Fibroblast of the aortic adventitia (primary cell): ENCODE data around the gene YKT6. TPM values are rescaled to one million over a fixed set of nuclear protein-coding genes. Genes with fewer than 3 reads are reported as not detected.

Source experiments
- DNase-seq: peaks from one replicate; pipeline ENCODE4 v3.0.0-alpha.2; 2010; ENCODE audit warnings: low read depth
- H3K4me3 ChIP-seq: 2 replicates; pipeline ENCODE4 v1.5.1; 2011; ENCODE audit warnings: low read depth, mild to moderate bottlenecking, control low read depth, low read length, moderate library complexity
- total RNA-seq: library from RNA; depleted of rRNA; stranded (reverse); fragments of >200 nt; gene quantifications from 2 replicates; pipeline ENCODE4 v1.2.3, GENCODE V29; 2012; ENCODE audit warnings: low replicate concordance
- TF ChIP-seq, protein P1 (sequence below): IDR thresholded peaks from 2 replicates; pipeline ENCODE4 v1.5.1; 2011; ENCODE audit warnings: mild to moderate bottlenecking, low read length, control low read depth, inconsistent platforms; ENCODE audit not compliant: insufficient read depth

Gene YKT6
- total RNA-seq, 1 donor = 99.4 TPM

DNA sequence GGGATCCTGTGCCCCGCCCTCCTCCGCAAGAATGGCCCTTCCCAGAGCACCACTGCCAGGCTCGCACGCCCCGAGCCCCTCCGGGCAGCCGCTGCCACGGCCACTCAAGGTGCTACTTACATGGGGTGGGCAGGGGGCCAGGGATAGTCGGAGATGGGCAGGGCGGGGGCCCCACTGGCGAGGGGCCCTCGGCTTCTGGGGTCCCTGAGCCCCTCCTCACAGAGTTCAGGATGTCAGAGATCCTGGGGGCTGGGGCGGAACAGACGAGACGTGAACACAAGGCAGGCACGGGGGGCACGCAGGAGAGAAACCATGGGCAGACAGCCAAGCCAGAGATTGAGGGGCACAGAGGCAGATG lies 25.6 kb downstream of the YKT6 start:
- TF ChIP-seq, protein P1, sequence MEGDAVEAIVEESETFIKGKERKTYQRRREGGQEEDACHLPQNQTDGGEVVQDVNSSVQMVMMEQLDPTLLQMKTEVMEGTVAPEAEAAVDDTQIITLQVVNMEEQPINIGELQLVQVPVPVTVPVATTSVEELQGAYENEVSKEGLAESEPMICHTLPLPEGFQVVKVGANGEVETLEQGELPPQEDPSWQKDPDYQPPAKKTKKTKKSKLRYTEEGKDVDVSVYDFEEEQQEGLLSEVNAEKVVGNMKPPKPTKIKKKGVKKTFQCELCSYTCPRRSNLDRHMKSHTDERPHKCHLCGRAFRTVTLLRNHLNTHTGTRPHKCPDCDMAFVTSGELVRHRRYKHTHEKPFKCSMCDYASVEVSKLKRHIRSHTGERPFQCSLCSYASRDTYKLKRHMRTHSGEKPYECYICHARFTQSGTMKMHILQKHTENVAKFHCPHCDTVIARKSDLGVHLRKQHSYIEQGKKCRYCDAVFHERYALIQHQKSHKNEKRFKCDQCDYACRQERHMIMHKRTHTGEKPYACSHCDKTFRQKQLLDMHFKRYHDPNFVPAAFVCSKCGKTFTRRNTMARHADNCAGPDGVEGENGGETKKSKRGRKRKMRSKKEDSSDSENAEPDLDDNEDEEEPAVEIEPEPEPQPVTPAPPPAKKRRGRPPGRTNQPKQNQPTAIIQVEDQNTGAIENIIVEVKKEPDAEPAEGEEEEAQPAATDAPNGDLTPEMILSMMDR = no peak
- no peak for DNase-seq
- H3K4me3 ChIP-seq = no peak overlapping the region

DNA sequence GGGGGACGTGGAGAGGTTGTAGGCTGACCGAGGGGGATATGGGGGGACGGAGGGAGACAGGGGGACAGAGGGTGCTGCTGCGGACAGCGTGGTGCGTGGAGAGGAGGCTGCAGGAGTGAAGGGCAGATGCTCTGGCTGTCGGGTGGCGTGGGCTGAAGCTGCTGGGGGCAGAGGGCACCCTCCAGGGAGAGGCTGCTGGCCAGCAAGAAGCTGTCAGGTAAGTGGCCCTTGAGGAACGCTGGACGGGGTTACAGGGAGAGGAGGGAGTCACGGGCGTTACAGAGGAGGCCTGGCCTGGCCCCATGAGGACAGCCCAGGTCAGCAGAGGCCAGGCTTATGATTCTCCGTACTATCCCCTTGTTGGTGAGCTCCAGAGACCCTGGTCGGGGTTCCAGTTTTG lies 27.1 kb downstream of the YKT6 start:
- TF ChIP-seq, protein P1 = no peak
- no peak for DNase-seq
- H3K4me3 ChIP-seq = no peak overlapping the region

DNA sequence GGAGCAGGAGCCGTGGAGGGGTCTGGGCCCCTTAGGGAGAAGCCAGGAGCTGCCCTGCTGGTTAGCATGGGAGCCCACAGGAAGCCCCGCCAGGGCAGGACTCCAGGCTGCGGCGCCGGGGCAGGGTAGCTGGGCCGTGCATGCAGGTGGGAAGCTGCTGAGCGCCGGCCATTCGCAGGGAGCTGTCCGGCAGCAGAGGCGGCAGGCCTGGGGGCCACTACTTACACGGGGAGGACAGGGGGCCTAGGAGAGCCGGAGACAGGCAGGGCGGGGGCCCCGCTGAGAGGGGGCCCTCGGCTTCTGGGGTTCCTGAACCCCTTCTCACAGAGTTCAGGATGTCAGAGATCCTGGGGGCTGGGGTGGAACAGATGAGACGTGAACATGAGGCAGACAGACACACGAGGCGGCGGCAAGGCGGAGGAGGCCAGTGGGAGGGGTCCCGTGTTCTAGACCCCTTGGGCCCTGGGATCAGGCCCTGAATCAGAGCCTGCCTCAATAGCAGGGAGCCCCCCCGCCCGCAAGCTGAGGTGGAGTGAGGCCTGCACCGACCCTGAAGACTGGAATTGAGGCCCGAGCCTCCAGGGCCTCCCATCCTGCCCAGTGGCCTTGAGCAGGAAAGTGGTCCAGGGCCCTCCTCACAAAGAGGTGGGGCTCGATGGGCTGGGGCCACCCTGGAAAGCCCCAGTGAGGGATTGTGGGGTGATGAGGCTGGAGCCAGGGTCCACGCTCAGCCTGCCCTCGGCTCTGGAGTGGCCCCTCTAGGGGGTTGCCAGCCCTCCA lies 28.0 kb downstream of the YKT6 start:
- TF ChIP-seq, protein P1 = no peak
- no peak for DNase-seq
- H3K4me3 ChIP-seq = no peak overlapping the region

DNA sequence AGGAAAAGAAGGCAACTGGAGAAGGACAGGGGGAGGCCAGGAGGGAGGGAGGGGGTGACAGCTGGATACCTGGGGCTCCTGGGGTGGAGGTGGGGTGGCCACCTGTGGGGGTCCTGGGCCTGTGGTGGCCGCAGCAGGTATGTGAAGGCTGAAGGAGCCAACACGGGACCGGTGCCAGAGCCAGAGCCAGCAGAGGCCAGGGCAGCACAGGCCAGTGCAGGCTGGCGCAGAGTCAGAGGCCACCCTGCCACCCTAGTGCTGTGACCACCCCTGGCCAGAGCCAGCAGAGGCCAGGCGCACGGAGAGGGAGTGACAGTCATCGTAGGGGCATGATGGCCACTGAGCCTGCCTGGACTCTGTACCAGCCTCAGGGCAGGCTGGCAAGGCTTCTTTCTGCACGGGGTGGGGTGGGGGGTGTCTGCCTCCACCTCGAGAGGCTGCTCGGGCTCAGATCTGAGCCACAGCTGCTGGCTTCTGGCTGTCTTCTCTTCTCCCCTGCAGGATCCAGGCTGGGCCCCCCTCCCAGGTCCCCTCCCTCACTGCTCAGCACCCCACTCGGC lies 28.8 kb downstream of the YKT6 start:
- TF ChIP-seq, protein P1 = no peak
- no peak for DNase-seq

DNA sequence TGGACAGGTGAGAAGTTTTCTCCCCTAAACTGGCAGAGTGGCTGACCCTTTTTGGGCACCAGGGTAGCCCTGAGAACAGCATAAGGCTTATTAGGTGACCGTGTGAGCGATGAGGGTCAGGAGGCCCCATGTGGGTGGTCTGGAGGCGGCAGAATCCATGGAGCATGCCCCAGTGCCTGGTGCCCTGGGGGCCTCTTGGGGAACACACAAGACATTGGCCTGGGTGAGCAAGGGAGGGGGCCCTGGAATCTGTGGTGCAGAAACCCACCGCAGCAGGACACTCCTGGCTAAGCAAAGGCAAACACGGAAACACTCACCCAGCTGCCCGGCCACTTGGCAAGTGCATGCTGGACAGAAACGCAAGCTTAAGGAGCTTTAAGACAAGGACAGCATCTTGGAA lies 29.5 kb downstream of the YKT6 start:
- no peak overlapping the region for H3K4me3 ChIP-seq
- no peak for DNase-seq
- TF ChIP-seq, protein P1 = no peak

More for the DNA sequence above, 28.8 kb downstream of the YKT6 start:
- no peak overlapping the region for H3K4me3 ChIP-seq

DNA sequence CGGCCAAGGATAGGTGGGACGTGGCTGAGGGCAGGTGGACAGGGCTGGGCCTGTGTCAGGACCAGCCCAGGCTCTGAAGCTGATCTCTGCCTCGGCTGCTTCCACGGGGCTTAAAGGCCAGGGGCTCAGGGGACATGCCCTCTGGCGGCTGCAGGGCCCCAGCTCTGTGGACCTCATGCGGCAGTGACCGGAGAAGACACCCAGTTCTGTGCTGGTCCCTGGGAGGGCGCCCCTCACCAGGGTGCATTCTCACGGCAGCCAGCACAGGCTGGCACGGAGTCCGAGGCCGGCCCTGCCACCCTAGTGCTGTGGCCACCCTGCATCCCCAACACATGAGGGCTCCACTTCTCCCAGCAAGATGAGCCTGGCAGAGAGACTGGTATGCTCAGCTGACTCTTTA lies 30.3 kb downstream of the YKT6 start:
- H3K4me3 ChIP-seq = no peak overlapping the region
- DNase-seq = no peak
- TF ChIP-seq, protein P1 = no peak
